Spleen (tissue), 7 donors: ENCODE results near the gene VAV1.

Source experiments
- POLR2AphosphoS5 ChIP-seq, 3 donors: sonication (generic); formaldehyde crosslinking; IDR thresholded peaks; one replicate each; pipeline ENCODE4 v1.5.1; 2017; ENCODE audit warnings: antibody characterized with exemption in 3 of 3
- TF ChIP-seq, protein P1 (sequence below), 11 experiments: fragments of 200-600 bp in 7 of 11; fragments of 450-650 bp in 4 of 11; sonication (generic) in 4 of 11; IDR thresholded peaks in 8 of 11; conservative IDR thresholded peaks in 3 of 11; 1 replicate in 7 of 11; 2 replicates in 4 of 11; pipeline versions ENCODE4 v1.4.0 to v1.8.0; 2016 to 2021; ENCODE audit warnings: antibody characterized with exemption in 11 of 11, inconsistent platforms in 4 of 11, mild to moderate bottlenecking in 1 of 11
- donor health status: DM: no; HTN: no; CAD: no; lungs with moderate emphysema.
- donor health status: DM: no; HTN: no; CAD: no.
- donor health status: DM: no; HTN: no; CAD: no.

DNA sequence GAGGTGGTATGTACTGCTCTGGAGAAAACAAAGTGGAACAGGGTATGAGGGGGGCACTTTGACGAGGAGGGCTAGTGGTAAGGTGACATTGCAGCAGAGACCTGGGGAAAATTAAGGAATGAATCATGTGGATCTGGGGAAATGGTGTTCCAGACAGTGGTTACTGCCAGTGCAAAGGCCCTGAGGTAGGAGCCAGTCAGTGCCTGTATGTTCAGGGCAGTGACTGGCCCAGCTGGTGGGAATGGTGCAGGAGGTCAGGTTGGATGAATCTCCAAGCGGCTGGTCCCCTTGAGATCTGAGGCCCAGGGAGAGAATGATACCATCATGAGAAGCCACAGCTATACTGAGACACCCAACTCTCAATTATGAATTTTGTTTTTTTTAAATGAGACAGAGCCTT lies 4.9 kb downstream of the VAV1 start:
- TF ChIP-seq, protein P1, sequence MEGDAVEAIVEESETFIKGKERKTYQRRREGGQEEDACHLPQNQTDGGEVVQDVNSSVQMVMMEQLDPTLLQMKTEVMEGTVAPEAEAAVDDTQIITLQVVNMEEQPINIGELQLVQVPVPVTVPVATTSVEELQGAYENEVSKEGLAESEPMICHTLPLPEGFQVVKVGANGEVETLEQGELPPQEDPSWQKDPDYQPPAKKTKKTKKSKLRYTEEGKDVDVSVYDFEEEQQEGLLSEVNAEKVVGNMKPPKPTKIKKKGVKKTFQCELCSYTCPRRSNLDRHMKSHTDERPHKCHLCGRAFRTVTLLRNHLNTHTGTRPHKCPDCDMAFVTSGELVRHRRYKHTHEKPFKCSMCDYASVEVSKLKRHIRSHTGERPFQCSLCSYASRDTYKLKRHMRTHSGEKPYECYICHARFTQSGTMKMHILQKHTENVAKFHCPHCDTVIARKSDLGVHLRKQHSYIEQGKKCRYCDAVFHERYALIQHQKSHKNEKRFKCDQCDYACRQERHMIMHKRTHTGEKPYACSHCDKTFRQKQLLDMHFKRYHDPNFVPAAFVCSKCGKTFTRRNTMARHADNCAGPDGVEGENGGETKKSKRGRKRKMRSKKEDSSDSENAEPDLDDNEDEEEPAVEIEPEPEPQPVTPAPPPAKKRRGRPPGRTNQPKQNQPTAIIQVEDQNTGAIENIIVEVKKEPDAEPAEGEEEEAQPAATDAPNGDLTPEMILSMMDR (IDR thresholded peaks at IDR 0.05 in 8 of 11, conservative IDR thresholded peaks at IDR 0.05 in 3 of 11), result no peak
- no peak for TF ChIP-seq POLR2AphosphoS5 (IDR thresholded peaks at IDR 0.05)
